Right forelimb (tissue), 1 donor: ENCODE results near the gene MINDY3.
"Not testable (repeated sequence)": the region's sequence is repeated elsewhere in the genome, so short reads cannot be mapped to it uniquely, and the experiment has no call there.

Experiments used
- DNase-seq: peaks from one replicate; pipeline ENCODE4 v3.0.0-alpha.2; 2018

The MINDY3 gene

DNA sequence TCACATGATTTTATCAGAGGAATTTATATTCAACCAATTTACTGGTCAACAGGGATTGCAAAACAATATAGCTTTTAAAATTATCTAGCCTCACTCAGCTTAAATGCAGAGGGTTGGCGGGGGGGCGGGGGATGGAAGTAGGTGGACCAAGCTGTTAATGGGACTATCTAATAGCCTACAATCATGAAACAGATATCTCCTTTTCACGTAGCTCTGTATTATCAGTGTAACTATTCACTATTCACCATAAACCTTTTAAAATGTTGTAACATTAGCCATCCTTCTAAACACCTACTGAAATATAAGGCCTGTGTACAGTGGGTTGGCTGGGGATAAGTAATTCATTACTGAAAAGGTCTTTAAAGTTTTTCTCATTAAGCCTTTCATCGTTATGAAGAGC is 56.2 kb downstream of the MINDY3 start:
- no peak for DNase-seq

DNA sequence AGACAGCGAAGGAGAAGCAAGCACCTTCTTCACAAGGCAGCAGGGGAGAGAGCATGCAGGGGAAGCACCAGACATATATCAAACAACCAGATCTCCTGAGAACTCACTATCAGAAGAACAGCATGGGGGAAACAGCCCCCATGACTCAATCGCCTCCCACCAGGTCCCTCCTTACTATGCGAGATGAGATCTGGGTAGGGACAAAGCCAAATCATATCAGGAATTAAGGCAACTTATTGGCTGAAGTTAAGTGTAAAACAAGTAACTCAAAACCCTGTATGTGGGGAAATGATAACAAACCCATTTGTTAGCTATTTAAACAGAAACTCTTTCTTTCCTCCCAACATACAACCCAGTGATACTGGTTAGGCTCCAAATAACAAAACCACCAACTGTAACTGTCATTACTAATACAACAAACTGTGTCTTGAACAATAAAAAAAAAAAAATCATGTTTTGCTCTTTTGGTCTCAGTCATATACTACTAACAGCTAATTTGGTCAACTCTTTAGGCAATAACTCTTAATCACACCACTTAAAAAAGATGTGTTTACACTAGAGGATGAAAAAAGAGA is 57.8 kb downstream of the MINDY3 start:
- no peak for DNase-seq

DNA sequence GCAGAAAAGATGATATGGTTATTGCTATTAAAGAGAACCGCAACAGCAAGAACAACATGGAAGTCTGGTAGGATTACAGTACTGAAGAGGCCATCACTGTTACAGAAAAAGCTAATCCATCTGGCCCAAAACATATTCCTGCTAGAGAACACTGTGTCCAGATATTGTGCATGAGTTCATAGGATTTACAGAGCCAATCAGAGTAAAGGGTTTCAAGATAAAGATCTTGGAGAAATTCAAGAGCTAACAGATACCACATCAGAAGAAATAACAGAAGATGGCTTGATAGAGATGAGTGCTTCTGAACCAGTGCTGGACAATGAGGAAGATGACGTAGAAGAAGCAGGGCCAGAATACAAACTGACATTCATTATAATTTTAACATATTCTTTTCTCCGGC is 58.7 kb downstream of the MINDY3 start:
- DNase-seq: no peak

DNA sequence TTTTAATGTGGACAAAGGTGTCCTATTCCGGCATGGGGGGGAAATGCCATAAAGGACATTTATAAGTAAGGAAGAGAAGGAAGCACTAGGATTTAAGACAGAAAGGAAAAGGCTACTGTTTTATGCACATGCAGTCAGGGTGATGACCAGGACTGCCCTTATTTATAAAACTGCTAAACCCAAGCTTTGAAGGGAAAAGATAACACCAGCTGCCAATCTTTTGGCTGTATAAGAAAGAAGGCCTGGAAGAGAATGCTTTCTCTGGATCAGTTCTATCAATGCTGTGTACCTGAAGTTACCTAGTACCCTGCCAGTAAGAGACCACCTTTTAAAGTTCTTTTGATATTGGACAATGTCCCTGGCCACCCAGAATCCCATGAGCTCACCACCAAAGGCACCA is 59.2 kb downstream of the MINDY3 start:
- DNase-seq: no peak

DNA sequence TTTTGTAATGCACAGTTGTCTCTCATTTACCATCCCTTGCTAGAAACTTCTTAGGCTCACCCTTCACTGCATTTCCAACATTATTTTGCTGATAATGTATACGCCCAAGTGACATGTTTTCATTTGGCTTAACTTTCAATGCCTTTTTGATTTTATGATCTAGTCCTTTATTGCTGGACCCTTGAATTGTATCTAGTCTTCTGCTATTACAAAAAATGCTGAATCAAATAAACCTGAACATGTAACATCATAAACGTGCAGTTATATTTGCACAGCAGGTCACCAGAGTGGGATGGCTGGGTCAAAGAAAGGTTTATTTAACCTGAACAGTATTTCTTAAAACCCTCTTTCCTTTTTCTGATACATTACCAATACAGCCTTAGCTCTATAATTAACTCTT is 63.0 kb downstream of the MINDY3 start:
- DNase-seq: no peak

DNA sequence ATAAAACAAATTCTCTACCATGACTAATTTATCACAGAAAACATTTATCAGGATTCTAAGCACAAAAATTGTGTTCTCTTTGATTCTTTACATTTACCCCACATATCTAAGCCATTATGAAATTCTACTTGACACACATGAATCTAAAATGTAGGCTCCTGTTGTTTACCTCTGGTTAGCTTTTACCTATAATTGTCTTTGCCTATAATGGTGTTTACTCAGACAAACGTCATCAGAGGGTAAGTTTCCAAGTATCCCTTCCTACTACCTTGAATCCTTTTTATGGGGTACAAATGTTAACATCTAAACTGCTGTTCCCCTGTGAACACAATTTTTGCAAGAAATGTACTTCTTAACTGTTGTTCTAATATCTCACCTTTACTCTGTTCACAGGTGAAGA is 63.5 kb downstream of the MINDY3 start:
- DNase-seq: no peak

DNA sequence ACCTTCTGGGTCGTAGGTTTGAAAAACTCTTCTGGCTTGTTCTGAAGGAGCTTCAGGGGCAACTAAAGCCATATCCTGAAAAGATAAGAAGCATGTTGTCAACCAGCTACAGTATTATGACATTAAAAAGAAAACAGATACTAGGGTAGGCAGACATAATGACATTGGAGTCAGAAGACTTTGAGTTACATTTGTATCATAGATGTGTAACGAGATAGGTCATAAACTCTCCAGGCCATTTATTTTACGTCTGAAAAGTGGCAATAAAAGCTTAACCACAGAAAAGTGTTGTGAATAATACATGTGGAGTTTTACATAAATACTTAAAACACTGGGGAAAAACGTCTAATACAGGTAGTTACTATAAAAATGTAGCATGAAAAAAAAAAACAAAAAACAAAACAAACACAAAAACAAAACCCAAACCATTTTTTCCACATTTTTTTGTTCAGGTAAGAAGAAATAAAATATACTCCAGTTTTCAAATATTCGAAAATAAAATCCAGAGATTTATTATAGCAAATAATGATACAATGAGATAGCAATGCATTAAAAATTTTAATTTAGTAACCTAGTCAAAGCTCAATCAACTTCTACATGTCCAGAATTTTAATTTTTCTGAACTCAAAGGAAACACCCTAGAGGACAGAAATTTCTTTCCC is 64.1 kb downstream of the MINDY3 start:
- no peak for DNase-seq

DNA sequence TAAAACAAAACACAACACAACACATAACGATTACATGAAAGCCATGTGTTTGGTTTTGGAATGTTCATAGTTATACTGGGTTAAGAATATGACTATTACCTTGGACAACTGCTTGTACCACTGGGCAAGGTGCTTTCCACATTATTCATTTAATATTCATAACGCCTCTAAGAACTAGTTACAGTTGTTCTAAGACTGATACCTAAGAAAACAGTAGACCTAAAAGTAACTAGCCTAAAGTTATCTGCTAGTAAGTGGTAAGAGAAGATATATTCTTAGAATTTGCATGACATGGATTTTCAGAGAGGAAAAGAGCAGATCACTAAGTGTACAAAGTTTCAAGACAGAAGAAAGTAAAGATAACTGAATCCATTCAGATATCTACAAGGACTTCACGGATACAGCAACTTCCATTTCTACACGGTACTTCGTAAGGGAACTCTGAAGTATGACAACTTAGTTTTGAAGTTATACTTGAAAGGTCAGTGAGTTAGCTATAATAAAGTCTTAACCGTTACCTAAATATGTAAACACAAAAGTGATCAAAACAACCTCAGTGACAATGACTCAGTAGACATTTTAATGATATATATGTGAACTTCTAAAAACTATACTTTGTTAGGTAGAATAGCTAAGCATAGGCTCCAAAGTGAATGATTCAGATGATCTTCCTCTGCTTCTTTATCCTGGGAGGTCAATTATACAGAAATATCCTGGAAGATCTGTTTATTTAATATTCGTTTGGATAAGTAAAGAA is 65.1 kb downstream of the MINDY3 start:
- no peak for DNase-seq

DNA sequence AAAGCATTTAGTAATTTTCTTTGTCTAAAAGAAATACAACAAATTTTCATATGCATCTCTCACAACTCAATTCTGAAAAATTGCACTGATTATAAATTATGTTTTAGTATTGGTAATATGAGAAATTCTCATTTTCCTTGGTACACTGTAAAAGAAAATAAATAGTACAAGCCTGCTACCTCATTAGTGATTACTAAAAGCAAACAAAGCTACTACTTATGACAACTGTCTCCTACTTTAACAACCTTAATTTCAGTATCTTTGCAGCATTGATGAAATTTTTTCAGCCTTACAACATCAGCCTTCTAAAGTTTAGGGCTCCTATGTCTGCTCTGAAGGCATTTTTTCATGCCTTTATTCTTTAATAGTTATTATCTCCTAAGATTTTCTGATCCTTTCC is 65.7 kb downstream of the MINDY3 start:
- DNase-seq: no peak

DNA sequence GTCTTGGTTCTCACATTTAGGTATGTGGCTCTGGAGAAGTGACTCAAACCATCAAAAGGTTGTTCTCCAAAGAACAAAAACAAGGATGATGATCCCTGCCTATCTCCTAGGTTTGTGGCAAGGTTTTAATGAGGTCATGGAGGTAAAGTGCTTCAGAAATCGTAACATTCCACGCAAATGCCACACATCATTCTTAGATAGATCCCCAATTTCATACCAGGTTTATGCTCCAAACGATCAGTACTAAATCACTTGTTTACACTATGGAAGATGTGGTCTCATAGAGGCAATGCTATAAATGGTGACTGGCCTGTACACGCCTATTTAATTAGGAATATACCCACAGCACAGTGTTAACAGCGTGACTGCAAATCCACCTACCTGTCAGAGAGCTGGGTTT is 66.6 kb downstream of the MINDY3 start:
- DNase-seq: no peak

DNA sequence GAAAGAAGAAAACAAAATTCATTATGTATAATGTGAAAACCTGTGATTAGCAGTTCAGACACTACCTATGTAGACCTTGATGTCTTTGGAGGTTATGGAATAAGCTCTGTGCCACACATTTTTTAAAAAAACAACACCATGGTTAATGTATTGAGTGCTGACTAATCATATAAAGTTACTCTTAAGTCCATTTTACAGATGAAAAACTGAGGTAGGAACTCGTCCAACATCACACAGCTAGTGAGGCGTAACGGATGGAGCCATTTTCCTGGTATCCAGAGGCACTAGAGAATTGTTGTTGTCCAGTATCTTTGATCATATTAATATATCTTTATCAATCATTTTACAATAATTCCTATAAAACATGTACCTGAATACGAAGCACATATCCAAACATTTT is 67.5 kb downstream of the MINDY3 start:
- DNase-seq: no peak

DNA sequence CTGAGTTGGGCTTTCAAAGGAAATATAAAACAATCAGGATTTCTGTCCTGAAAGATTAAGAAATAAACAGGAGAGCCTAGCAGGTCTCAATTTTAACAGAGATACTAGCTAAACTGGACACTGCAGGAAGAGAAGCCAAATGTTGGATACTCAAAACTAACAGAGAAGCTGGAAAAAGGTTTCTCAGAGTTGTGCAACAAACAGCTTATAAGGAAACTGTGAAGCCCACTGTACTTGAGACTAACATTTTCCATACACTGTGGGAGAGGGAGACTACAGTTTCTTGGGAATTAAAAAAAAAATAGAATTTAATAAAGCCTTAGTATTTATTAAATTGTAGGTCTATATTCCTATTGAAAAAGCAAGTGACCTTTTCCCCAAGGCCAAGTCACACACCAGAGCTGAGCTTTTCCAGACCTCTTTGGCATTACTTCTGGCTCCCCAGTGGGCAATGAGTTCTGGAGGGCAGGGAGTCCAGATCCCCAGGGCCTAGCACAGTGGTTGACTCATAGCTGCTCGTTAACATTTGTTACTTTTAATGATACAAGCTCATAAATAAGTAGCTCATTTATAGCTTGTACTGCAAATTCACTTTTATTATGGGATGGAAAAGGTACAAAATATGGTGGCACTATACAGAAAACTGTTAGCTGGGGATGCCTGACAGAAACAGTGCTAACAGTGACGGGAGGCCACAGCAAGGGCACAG is 68.3 kb downstream of the MINDY3 start:
- DNase-seq: no peak

DNA sequence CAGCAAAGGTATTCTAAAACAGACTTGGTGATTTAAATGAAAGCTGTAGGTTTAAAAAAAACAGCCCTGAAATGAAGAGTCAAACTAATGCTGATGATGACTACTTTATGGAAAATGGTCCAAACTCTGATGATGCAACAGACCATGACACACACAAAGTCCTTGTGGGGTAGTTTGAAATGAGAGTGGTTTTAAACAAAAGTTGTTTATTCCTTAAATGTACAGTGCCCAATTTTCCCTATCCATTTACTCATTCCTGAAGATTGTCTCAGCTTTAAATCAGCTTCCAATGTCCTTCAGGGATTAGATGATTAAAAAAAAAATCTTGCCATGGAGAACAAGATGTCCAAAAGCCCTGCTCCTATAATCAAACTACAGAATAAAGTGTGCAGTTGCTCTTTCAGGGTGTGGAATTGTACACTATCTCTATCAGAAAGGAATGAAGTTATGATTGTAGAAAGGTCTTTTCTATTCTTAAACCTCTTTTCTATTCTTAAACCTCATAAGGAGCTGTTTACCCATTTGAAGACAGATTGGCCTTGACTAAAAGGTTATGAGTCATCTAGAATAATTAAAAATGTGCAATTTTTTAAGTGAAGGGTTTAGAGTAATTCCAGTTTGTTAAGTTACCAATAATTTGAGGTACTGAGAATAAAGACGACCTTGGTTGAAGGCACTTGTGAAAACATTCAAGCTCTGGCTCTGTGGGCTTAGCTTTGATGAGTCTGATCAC is 70.3 kb downstream of the MINDY3 start:
- no peak for DNase-seq

DNA sequence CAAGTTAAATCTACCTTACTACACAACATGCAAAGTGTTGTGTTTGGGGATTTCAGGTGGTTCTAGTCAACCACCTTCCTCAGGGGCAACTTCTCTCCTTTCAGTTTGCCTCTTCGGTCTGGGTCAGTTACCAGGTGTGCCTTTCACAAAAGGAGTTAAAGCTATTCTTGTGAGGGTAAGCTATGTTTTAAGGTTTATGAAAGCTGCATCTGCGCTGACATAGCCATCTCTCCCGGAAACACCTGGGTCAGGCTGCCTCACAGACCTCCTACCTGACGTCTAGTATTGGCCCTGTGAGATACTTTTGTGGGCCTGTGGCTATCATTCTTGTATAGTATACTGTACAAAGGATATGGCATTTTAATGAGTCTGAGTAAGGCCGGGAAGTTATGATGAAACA is 72.9 kb downstream of the MINDY3 start:
- no peak for DNase-seq

DNA sequence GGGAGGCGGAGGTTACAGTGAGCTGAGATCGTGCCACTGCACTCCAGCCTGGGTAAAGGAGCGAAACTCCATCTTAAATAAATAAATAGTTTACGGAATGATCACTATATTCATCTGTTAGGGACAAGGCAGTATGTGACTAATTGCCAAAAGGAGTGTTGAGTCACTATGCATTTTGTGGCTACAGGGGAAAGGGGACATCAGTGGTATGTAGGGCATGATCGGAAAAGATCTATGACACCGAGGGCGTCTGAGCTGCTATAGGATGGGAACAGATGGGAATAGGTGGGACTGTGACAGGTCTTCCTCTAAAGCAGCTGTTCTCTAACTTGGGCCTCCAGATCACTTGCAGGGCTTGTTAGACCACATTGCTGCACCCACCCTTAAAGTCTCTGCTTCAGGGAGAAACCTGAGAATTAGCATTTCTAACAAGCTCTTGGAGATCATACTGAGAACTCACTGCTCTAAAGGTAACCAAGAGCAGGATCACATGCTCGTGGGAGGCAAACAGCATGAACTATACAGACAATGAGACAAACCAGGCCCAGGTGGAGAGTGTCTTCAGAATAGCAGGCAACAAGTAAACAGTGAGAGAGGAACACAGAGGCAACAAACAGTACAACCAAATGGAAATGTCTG is 75.5 kb downstream of the MINDY3 start:
- no peak for DNase-seq

DNA sequence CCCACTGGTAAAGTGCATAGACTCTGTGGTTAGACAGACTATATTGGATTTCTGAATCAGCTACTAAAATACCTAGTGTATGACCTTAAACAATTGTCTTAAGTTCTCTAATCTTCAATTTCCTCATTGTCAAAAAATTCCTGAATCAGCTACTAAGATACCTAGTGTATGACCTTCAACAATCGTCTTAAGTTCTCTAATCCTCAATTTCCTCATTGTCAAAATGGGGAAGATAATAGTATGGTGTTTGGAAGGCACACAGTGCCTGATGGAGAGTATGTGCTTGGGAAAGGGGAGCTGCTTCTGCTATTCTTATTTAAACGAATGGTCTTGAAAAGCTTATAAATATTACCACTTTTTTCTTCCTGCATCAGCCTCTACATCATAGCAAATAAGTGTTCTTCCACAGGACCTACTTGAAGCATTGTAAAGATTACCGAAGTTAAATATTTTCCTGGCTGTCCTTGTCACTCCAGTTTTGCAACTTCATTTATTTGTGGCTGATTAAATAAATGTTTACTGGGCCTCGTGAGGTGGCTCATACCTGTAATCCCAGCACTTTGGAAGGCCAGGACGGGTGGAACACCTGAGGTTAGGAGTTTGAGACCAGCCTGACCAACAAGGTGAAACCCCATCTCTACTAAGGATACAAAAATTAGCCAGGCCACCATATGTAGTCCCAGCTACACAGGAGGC is 76.2 kb downstream of the MINDY3 start:
- DNase-seq: no peak

DNA sequence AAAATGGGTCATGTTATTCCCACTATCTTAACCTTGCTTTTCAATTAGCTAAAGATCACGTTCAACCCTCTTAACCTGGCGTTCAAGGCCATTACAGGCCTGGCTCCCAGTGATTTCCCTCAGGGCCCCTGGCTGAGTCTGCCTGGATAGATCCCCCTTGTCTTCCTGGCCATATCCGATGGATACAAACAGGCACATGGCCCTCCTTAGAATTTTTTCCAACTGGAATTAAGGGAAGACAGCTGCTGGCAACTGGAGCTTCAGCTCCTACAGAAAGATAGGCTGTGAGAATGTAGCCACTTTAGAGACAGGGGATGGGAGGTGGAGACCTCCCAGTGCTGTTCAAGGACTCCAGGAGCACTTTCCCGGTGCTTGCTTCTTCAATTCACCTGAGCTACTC is 77.5 kb downstream of the MINDY3 start:
- DNase-seq: no peak

DNA sequence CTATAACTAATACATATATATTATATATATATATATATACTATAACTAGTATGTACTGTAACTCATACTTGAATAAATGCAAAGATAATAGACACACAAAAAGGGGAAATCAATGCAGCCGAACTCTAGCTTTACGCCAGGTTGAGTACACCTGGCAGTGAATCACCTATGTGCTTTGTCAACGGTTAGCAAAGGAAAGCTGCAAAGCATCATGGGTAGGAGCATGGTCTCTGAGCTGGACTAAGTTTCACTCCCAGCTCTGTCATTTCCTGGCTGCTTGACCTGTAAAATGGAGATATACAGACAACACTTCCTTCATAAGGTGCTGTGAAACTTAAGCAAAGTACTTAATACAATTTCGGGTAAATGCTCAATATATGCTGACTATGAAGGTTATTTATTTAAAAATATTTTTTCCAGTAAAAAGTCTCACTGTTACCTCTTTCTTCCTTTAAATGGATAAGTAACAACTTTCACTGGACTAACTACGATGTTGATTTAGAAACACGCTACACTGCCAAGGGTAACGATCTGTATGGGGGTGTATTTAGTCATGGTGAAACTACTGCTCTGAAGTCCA is 78.8 kb downstream of the MINDY3 start:
- DNase-seq: no peak

DNA sequence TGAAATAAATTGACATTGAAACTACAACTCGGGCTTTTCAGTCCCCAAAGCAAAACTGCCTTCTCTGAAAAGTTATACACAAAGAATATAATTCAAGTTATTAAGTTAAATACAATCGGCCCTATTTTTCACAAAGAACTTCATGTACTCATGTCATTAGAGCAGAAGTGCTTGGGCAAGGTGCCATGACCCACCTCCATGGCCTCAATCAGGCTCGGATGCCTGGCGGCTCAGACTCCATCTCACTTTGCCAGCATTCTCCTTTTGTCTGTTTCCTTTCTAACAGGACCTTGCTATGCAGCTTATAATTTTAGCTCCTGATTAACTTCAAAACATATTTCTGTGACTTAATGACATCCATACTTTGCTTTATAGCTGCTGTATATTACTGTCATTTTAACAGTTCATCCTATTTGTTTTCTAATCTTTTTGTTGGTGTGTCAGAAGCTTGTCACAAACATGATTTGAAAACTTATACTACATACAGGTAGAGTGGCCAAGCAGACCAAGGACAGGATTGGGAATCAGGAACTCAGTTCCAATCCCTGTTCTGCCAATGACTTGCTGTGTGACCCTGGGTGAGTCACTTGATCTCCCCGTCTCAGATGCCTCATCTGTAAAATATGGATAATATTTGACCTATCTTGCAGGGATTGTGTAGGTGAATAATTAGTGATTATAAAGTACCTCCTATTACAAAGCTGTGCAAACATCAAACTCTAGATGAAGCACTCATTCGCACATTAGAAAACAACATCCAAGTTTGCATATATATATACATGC is 79.8 kb downstream of the MINDY3 start:
- no peak for DNase-seq

DNA sequence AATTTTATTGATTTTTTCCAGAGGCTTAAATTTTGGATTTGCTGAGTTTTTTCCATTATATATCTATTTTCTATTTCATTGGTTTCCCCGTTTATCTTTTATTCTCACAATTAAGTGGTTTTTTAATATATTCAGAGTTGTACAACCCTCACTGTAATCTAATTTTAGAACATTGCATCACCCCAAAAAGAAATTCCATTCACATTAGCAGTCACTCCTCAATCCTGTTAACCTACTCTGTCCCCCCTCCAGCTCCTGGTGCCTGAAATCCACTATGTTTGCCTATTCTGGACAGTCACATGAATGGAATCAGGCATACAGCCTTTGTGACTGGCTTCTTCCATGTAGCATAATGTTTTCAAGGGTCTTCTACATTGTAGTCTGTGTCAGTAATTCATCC is 84.8 kb downstream of the MINDY3 start:
- no peak for DNase-seq

DNA sequence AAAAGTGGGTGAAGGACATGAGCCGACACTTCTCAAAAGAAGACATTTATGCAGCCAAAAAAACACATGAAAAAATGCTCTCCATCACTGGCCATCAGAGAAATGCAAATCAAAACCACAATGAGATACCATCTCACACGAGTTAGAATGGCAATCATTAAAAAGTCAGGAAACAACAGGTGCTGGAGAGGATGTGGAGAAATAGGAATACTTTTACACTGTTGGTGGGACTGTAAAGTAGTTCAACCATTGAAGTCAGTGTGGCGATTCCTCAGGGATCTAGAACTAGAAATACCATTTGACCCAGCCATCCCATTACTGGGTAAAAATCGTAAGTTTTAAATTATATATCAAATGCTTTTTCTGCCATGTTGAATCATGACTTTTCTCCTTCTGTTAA is 85.8 kb downstream of the MINDY3 start:
- DNase-seq: not testable (repeated sequence)
